ENCODE measurements around the gene SRCIN1.

DNA sequence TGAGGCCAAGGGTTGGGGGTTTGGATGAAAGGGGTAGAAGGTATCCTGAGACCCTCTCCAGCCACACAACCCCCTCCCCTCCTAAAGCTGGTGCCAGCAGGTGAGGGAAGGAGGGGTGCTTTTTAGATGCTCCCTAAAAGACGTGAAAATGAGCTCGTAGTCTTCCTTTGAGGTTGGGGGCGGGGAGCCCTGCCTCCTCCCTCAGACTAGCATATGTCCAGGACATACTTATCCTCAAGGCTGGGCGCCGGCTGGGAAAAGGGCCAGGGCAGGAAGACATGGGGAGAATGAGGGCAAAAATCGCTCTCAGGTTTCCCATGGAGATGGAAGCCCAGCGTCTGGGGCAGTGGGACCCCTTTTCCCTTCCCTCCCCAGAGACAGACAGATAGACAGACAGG, 26.7 kb downstream of the SRCIN1 start:
- TF ChIP-seq, protein P1, sequence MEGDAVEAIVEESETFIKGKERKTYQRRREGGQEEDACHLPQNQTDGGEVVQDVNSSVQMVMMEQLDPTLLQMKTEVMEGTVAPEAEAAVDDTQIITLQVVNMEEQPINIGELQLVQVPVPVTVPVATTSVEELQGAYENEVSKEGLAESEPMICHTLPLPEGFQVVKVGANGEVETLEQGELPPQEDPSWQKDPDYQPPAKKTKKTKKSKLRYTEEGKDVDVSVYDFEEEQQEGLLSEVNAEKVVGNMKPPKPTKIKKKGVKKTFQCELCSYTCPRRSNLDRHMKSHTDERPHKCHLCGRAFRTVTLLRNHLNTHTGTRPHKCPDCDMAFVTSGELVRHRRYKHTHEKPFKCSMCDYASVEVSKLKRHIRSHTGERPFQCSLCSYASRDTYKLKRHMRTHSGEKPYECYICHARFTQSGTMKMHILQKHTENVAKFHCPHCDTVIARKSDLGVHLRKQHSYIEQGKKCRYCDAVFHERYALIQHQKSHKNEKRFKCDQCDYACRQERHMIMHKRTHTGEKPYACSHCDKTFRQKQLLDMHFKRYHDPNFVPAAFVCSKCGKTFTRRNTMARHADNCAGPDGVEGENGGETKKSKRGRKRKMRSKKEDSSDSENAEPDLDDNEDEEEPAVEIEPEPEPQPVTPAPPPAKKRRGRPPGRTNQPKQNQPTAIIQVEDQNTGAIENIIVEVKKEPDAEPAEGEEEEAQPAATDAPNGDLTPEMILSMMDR (conservative IDR thresholded peaks at IDR 0.05 in 1 of 2, IDR thresholded peaks at IDR 0.05 in 1 of 2; ENCODE audit: extremely low read depth in 1 of 2, insufficient read depth in 1 of 2, low read depth in 1 of 2, low read length in 2 of 2): no peak
- no peak for TF ChIP-seq EZH2 (IDR thresholded peaks at IDR 0.05; ENCODE audit: borderline replicate concordance, low read length)

All from mammary epithelial cell (primary cell).